ENCODE measurements around the gene CLDND2. TPM values are rescaled to one million over a fixed set of nuclear protein-coding genes. Genes with fewer than 3 reads are reported as not detected.

CLDND2 gene
- total RNA-seq, 2 experiments from 2014 or later, result 0.60 to 0.84 TPM

- Mint-ChIP-seq H3K27ac (no peak overlapping the region), H3K9me3 (no peaks in the 10 kb centered on the region), H3K36me3 (ENCODE audit: low read depth) (peaks cover 5% of the 10 kb centered on the region), H3K4me1 (ENCODE audit: low read depth) (peaks cover 45% of the 10 kb centered on the region), H3K27me3 (no peaks in the 10 kb centered on the region), H3K4me3 (no peak overlapping the region)
- DNase-seq (no peak), ATAC-seq (ENCODE audit: poor library complexity) (no peak)
- no peak for TF ChIP-seq CTCF (IDR thresholded peaks at IDR 0.05)
- no peaks in the 10 kb centered on the region for H3K36me3 ChIP-seq (ENCODE audit: insufficient read depth, low read length)
- ChIA-PET POLR2A (no interaction called here), CTCF (interaction anchor here (1.3 kb wide), 1 partner anchor 35 kb away, joined by 3 read pairs; no protein-coding TSS in a partner anchor)
- H3K27me3 ChIP-seq (ENCODE audit: control insufficient read depth in 1 of 2, insufficient read depth in 2 of 2, low read length in 2 of 2), result no peaks in the 10 kb centered on the region
- H3K27ac ChIP-seq (ENCODE audit: low read depth in 1 of 2, low read length in 2 of 2), result no peak overlapping the region
- intact Hi-C loops (cut with DNase I, micrococcal nuclease), result no loop called here
- peaks cover 22% of the 10 kb centered on the region for H3K4me1 ChIP-seq (ENCODE audit: insufficient read depth, low read length)
- no peaks in the 10 kb centered on the region for H3K9me3 ChIP-seq (ENCODE audit: control insufficient read depth in 1 of 2, insufficient read depth in 1 of 2, low read length in 2 of 2)
- no peak overlapping the region for H3K4me3 ChIP-seq (ENCODE audit: low read length)
Measured at GRCh38 chr19:51359294-51359693, 9.5 kb downstream of the CLDND2 start.

- no peak for DNase-seq
- Mint-ChIP-seq H3K4me1 (ENCODE audit: low read depth) (peaks cover 36% of the 10 kb centered on the region), H3K4me3 (no peak overlapping the region), H3K27ac (no peak overlapping the region), H3K9me3 (no peaks in the 10 kb centered on the region), H3K36me3 (ENCODE audit: low read depth) (peaks cover 5% of the 10 kb centered on the region), H3K27me3 (no peaks in the 10 kb centered on the region)
- intact Hi-C loops (cut with DNase I, micrococcal nuclease), result no loop called here
- POLR2A ChIA-PET, result no interaction called here
- Histone ChIP-seq H3K36me3 (ENCODE audit: insufficient read depth, low read length) (no peaks in the 10 kb centered on the region), H3K4me3 (ENCODE audit: low read length) (no peak overlapping the region), H3K9me3 (ENCODE audit: control insufficient read depth in 1 of 2, insufficient read depth in 1 of 2, low read length in 2 of 2) (no peaks in the 10 kb centered on the region), H3K27ac (ENCODE audit: low read depth in 1 of 2, low read length in 2 of 2) (no peak overlapping the region), H3K4me1 (ENCODE audit: insufficient read depth, low read length) (peaks cover 17% of the 10 kb centered on the region), H3K27me3 (ENCODE audit: control insufficient read depth in 1 of 2, insufficient read depth in 2 of 2, low read length in 2 of 2) (no peaks in the 10 kb centered on the region)
- TF ChIP-seq CTCF (IDR thresholded peaks at IDR 0.05), result no peak
- no peak for ATAC-seq (ENCODE audit: poor library complexity)
- CTCF ChIA-PET, result no interaction called here
Measured at GRCh38 chr19:51357952-51358351, 10.9 kb downstream of the CLDND2 start.

GRCh38 chr19:51356159-51356801, 12.5 kb downstream of the CLDND2 start:
- H3K4me3 ChIP-seq (ENCODE audit: low read length), result no peak overlapping the region
- Mint-ChIP-seq H3K4me1 (ENCODE audit: low read depth) (peaks cover 24% of the 10 kb centered on the region), H3K9me3 (no peaks in the 10 kb centered on the region), H3K4me3 (no peak overlapping the region), H3K27me3 (no peaks in the 10 kb centered on the region), H3K36me3 (ENCODE audit: low read depth) (peaks cover 17% of the 10 kb centered on the region), H3K27ac (no peak overlapping the region)
- H3K36me3 ChIP-seq (ENCODE audit: insufficient read depth, low read length), result peaks cover 6% of the 10 kb centered on the region
- peaks cover 8% of the 10 kb centered on the region for H3K4me1 ChIP-seq (ENCODE audit: insufficient read depth, low read length)
- no peak for TF ChIP-seq CTCF (IDR thresholded peaks at IDR 0.05)
- CTCF ChIA-PET, result no interaction called here
- ATAC-seq (ENCODE audit: poor library complexity) (no peak), DNase-seq (no peak)
- intact Hi-C loops (cut with DNase I, micrococcal nuclease), result no loop called here
- no peaks in the 10 kb centered on the region for H3K9me3 ChIP-seq (ENCODE audit: control insufficient read depth in 1 of 2, insufficient read depth in 1 of 2, low read length in 2 of 2)
- H3K27me3 ChIP-seq (ENCODE audit: control insufficient read depth in 1 of 2, insufficient read depth in 2 of 2, low read length in 2 of 2), result no peaks in the 10 kb centered on the region
- no peak overlapping the region for H3K27ac ChIP-seq (ENCODE audit: low read depth in 1 of 2, low read length in 2 of 2)
- POLR2A ChIA-PET, result no interaction called here
